A673 (cell line): ENCODE measurements around the gene TM4SF18.

ENCODE experiments used
- EZH2 ChIP-seq: fragments of 200-600 bp; sonication (generic); IDR thresholded peaks from 2 replicates; pipeline ENCODE4 v1.6.1; 2017; ENCODE audit warnings: borderline replicate concordance, low read depth, mild to moderate bottlenecking, mixed read lengths, antibody characterized with exemption, low read length; ENCODE audit not compliant: poor library complexity, severe bottlenecking
- TF ChIP-seq, protein P1 (sequence below): fragments of 300-800, 200-600 bp; sonication (generic); conservative IDR thresholded peaks from 2 replicates; pipeline ENCODE4 v1.5.1; 2017; ENCODE audit warnings: low read depth, mild to moderate bottlenecking, antibody characterized with exemption, low read length, moderate library complexity, mixed read lengths

DNA sequence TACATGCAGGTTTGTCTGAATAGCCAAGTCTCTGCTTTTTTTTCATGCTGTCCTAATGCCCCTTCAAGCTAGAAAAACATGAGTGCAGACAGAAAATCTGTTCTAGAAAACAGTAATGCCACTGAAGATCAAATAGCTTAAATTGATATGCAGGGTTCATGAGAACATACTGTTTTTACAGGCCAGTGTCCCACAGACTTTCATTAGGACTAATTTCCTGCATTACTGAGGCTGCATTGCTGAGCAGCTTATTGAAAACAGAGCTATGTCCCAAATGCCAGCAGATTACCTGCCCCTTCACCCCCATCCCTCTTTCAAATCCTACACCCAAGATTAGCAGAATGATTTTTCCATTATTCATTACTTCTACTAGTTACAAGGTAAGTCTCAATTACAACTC is 665 bp downstream of the TM4SF18 start:
- TF ChIP-seq, protein P1, sequence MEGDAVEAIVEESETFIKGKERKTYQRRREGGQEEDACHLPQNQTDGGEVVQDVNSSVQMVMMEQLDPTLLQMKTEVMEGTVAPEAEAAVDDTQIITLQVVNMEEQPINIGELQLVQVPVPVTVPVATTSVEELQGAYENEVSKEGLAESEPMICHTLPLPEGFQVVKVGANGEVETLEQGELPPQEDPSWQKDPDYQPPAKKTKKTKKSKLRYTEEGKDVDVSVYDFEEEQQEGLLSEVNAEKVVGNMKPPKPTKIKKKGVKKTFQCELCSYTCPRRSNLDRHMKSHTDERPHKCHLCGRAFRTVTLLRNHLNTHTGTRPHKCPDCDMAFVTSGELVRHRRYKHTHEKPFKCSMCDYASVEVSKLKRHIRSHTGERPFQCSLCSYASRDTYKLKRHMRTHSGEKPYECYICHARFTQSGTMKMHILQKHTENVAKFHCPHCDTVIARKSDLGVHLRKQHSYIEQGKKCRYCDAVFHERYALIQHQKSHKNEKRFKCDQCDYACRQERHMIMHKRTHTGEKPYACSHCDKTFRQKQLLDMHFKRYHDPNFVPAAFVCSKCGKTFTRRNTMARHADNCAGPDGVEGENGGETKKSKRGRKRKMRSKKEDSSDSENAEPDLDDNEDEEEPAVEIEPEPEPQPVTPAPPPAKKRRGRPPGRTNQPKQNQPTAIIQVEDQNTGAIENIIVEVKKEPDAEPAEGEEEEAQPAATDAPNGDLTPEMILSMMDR: no peak
- no peak for TF ChIP-seq EZH2
